Neuron (in vitro differentiated cells): ENCODE results near the gene IL17RA.

Source experiments
- H2AFZ ChIP-seq: one replicate; pipeline ENCODE4 v1.6.1; 2013; ENCODE audit warnings: low read depth, mild to moderate bottlenecking, inconsistent platforms, low read length, moderate library complexity
- H3K27me3 ChIP-seq: one replicate; pipeline ENCODE4 v1.6.1; 2013; ENCODE audit warnings: low read length; ENCODE audit not compliant: insufficient read depth
- H3K36me3 ChIP-seq: one replicate; pipeline ENCODE4 v1.6.1; 2013; ENCODE audit warnings: low read length; ENCODE audit not compliant: insufficient read depth
- H3K4me1 ChIP-seq: one replicate; pipeline ENCODE4 v1.6.1; 2013; ENCODE audit warnings: low read length; ENCODE audit not compliant: insufficient read depth
- H3K4me3 ChIP-seq: 2 replicates; pipeline ENCODE4 v1.5.1; 2013; ENCODE audit warnings: mild to moderate bottlenecking, low read length, moderate library complexity
- H3K9me3 ChIP-seq: one replicate; pipeline ENCODE4 v1.6.1; 2013; ENCODE audit warnings: low read length

The IL17RA gene

DNA sequence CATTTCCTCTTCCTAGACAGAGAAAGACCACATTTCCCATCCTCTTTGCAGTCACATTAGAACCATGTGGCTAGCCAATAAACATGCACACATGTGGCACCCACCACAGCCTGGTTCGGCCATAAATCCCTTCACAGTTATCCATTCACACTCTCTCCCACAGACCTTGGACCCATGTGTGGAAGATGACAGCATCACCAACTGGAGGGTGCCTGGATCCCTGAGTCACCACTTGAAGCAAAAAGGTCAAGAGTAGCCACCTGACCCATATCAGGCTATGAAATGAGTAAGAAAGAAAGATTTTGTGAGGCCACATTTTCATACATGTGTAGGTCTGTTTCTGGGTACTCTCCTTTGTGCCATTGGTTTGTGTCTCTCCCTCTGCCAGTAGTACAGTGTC, 45.4 kb downstream of the IL17RA start:
- no peaks in the 10 kb centered on the region for H3K27me3 ChIP-seq
- peaks cover 10% of the 10 kb centered on the region for H3K4me1 ChIP-seq
- H2AFZ ChIP-seq, result no peak overlapping the region
- H3K36me3 ChIP-seq, result peaks cover 2% of the 10 kb centered on the region
- no peak overlapping the region for H3K4me3 ChIP-seq
- no peaks in the 10 kb centered on the region for H3K9me3 ChIP-seq

DNA sequence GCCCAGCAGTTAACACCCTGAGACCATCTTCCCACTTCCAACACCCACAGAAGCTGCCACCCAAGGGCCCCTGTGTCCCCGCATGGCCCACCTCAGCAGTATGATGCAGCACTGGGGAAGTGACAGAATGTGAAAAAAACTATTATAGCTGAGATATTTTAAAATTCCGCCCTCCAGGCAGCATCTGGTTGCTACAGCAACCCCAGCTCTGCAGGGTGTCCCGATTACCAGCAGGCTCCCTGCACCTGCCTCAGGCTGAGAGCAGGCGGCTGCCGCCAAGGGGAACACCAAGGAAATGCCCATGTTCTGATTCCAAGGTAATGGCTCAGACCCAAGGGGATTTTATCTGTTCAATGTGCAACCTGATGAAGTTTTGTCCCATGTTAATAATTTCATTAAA, 46.9 kb downstream of the IL17RA start:
- Histone ChIP-seq H3K36me3 (peaks cover 2% of the 10 kb centered on the region), H3K27me3 (no peaks in the 10 kb centered on the region), H3K9me3 (no peaks in the 10 kb centered on the region), H3K4me1 (peaks cover 10% of the 10 kb centered on the region), H2AFZ (no peak overlapping the region), H3K4me3 (no peak overlapping the region)

GRCh38 chr22:17132112-17132511, 47.3 kb downstream of the IL17RA start:
- no peaks in the 10 kb centered on the region for H3K9me3 ChIP-seq
- H2AFZ ChIP-seq, result no peak overlapping the region
- peaks cover 10% of the 10 kb centered on the region for H3K4me1 ChIP-seq
- H3K36me3 ChIP-seq, result peaks cover 4% of the 10 kb centered on the region
- no peaks in the 10 kb centered on the region for H3K27me3 ChIP-seq
- no peak overlapping the region for H3K4me3 ChIP-seq

- H3K36me3 ChIP-seq, result peaks cover 12% of the 10 kb centered on the region
- peaks cover 10% of the 10 kb centered on the region for H3K4me1 ChIP-seq
- no peak overlapping the region for H2AFZ ChIP-seq
- no peak overlapping the region for H3K4me3 ChIP-seq
- no peaks in the 10 kb centered on the region for H3K9me3 ChIP-seq
- no peaks in the 10 kb centered on the region for H3K27me3 ChIP-seq
Measured at GRCh38 chr22:17133137-17133536, 48.3 kb downstream of the IL17RA start.

GRCh38 chr22:17135153-17135760, 50.5 kb downstream of the IL17RA start:
- peaks cover 18% of the 10 kb centered on the region for H3K36me3 ChIP-seq
- no peak overlapping the region for H3K4me3 ChIP-seq
- H3K4me1 ChIP-seq, result peaks cover 10% of the 10 kb centered on the region
- H3K9me3 ChIP-seq, result no peaks in the 10 kb centered on the region
- no peaks in the 10 kb centered on the region for H3K27me3 ChIP-seq
- H2AFZ ChIP-seq, result no peak overlapping the region

DNA sequence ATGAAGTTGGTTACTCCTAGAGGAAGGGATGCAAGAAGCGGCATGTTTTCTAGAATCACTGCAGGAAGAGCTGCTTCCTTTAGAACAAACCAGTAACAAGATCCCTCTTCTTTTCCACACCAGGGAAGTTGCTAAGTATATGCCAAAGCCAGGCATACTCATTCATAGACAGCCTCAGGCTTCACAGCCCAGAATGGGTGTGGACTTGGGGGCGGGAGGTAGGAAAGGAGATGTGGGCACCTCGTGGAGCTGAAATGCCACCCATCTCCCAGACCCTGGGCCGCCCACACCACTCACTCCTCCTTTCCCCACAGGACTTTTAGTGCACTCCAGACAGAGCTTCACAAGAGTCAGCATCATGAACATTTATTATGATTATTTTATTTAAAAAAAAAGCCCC, 52.4 kb downstream of the IL17RA start:
- peaks cover 35% of the 10 kb centered on the region for H3K36me3 ChIP-seq
- no peak overlapping the region for H2AFZ ChIP-seq
- H3K9me3 ChIP-seq, result no peaks in the 10 kb centered on the region
- H3K27me3 ChIP-seq, result no peaks in the 10 kb centered on the region
- no peak overlapping the region for H3K4me3 ChIP-seq
- H3K4me1 ChIP-seq, result peaks cover under 1% of the 10 kb centered on the region

DNA sequence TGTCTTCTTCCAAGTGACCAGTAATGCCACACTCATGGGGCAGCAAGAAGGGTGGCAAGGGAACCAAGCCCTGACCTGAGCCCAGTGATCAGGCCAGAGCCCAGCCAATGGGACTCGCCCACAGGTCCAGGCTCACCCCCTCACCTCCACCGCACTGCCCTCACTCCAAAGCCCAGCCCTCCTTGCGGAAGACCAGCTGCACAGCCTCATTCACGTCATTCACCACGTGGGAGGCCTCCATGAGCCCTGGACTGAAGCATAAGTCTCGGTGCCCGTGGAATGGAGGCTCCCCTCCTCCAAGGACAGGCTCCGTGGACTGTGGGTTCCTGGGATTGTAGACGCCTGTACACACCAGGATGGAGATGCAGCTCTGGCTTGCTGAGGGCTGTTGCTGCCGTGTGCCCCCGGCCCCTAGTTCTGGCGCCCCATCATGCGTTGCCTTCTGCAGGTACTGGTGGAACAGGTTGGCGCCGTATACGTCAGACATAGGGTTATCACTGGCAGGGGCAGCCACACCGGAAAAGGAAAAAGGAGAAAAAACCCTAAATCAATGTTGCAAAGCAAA, 53.1 kb downstream of the IL17RA start:
- no peaks in the 10 kb centered on the region for H3K27me3 ChIP-seq
- peaks cover 42% of the 10 kb centered on the region for H3K36me3 ChIP-seq
- no peaks in the 10 kb centered on the region for H3K4me1 ChIP-seq
- H2AFZ ChIP-seq, result no peak overlapping the region
- H3K9me3 ChIP-seq, result no peaks in the 10 kb centered on the region
- no peak overlapping the region for H3K4me3 ChIP-seq

GRCh38 chr22:17138513-17138912, 53.7 kb downstream of the IL17RA start:
- Histone ChIP-seq H3K4me1 (no peaks in the 10 kb centered on the region), H3K36me3 (peaks cover 47% of the 10 kb centered on the region)

DNA sequence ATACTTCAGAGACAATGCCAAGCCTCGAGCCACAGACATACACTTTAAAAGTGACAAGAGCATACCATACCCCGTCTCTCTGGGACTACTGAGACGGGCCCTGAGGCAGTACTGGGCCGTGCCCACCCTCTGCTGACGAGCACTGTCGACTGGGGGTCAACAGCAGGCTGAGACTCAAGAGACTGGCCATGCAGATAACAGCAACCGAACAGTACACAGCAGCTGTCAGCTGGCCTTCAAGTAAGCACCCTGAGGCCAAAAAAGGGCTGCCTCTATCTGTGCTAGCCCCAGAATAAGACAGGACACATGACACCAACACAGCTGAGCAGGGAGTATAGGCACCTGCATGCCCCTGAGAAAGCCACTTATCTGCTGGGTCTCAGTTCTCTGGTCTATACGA, 55.2 kb downstream of the IL17RA start:
- Histone ChIP-seq H3K27me3 (no peaks in the 10 kb centered on the region), H3K4me1 (no peaks in the 10 kb centered on the region), H2AFZ (no peak overlapping the region), H3K4me3 (no peak overlapping the region), H3K36me3 (peaks cover 57% of the 10 kb centered on the region), H3K9me3 (no peaks in the 10 kb centered on the region)

More at GRCh38 chr22:17138513-17138912, 53.7 kb downstream of the IL17RA start:
- no peaks in the 10 kb centered on the region for H3K27me3 ChIP-seq
- H3K4me3 ChIP-seq, result no peak overlapping the region
- no peak overlapping the region for H2AFZ ChIP-seq
- H3K9me3 ChIP-seq, result no peaks in the 10 kb centered on the region

GRCh38 chr22:17140826-17141766, 56.3 kb downstream of the IL17RA start:
- Histone ChIP-seq H3K36me3 (peaks cover 60% of the 10 kb centered on the region), H3K27me3 (no peaks in the 10 kb centered on the region), H3K9me3 (no peaks in the 10 kb centered on the region), H3K4me1 (no peaks in the 10 kb centered on the region), H3K4me3 (no peak overlapping the region), H2AFZ (no peak overlapping the region)

- no peaks in the 10 kb centered on the region for H3K4me1 ChIP-seq
- H3K9me3 ChIP-seq, result no peaks in the 10 kb centered on the region
- no peak overlapping the region for H3K4me3 ChIP-seq
- H3K36me3 ChIP-seq, result peaks cover 53% of the 10 kb centered on the region
- H3K27me3 ChIP-seq, result no peaks in the 10 kb centered on the region
- H2AFZ ChIP-seq, result no peak overlapping the region
Measured at GRCh38 chr22:17143101-17143500, 58.3 kb downstream of the IL17RA start.

- H3K27me3 ChIP-seq, result no peaks in the 10 kb centered on the region
- no peaks in the 10 kb centered on the region for H3K4me1 ChIP-seq
- no peaks in the 10 kb centered on the region for H3K9me3 ChIP-seq
- H3K4me3 ChIP-seq, result no peak overlapping the region
- peaks cover 51% of the 10 kb centered on the region for H3K36me3 ChIP-seq
- no peak overlapping the region for H2AFZ ChIP-seq
Measured at GRCh38 chr22:17143826-17144225, 59.0 kb downstream of the IL17RA start.

- H3K9me3 ChIP-seq, result no peaks in the 10 kb centered on the region
- no peak overlapping the region for H3K4me3 ChIP-seq
- no peak overlapping the region for H2AFZ ChIP-seq
- H3K27me3 ChIP-seq, result no peaks in the 10 kb centered on the region
- no peaks in the 10 kb centered on the region for H3K4me1 ChIP-seq
- H3K36me3 ChIP-seq, result peaks cover 57% of the 10 kb centered on the region
Measured at GRCh38 chr22:17145021-17145680, 60.4 kb downstream of the IL17RA start.
